ENCODE data around the gene GDPD1.

GRCh38 chr17:59174671-59175070, 45.6 kb upstream of the GDPD1 start:
- TF ChIP-seq CTCF (IDR thresholded peaks at IDR 0.05) = no peak
- no peak for TF ChIP-seq POLR2A (IDR thresholded peaks at IDR 0.05)

Data from Peyer's patch (tissue), 4 donors.